ENCODE results near the gene ADAMTSL1. TPM values are rescaled to one million over a fixed set of nuclear protein-coding genes. Genes with fewer than 3 reads are reported as not detected.

Gene ADAMTSL1
- total RNA-seq, 1 experiment from 2014 or later = not detected

DNA sequence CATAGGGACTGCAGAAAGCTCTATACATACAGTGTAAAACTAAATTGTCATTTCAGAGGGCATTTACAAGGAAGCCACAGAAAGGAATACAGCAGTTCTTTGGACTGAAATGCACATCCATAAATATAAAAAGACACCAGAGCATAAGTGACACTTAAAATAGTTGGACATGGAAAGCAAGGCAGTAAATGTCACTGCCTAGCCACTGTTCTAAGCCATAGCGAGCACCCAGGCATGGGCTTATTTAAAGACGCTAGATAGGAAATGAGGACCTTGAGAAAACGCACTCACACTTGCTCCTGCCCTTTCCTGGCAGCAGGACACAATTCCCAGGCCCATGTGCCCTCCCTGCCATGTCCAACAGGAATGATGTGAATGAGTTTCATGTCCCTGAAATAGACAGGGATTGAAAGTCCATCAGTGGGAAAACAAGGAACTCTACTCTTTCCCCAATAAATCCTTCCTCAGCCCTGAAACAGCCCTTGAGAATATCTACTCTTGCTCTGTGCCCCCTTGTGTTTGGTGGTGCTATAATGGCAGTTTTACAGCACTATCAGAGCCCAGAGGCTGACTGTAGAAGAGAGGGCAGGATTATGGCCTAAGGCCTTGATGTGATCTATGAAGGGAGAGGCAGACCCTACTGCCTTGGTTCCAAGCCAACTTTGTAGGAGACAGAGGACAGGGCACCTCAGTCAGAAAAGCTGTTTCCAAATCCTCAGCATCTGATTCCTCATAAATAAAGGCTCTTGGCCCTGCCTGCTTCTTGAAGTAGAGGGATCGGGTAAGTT lies 376.1 kb downstream of the ADAMTSL1 start:
- Histone ChIP-seq H3K9ac (ENCODE audit: low read length) (no peak overlapping the region), H3K9me2 (ENCODE audit: insufficient read depth) (no peaks in the 10 kb centered on the region), H4K20me1 (ENCODE audit: insufficient read depth) (no peaks in the 10 kb centered on the region), H3K36me3 (ENCODE audit: control insufficient read depth in 1 of 2, insufficient read depth in 2 of 2, low read length in 2 of 2) (no peaks in the 10 kb centered on the region), H2AFZ (ENCODE audit: low read depth, low read length, poor library complexity, severe bottlenecking) (no peak overlapping the region), H3K4me1 (ENCODE audit: control insufficient read depth in 1 of 2, insufficient read depth in 2 of 2, low read length in 2 of 2) (no peaks in the 10 kb centered on the region), H3K79me2 (ENCODE audit: insufficient read depth, low read length) (no peaks in the 10 kb centered on the region), H3K27me3 (ENCODE audit: insufficient read depth, low read length) (peaks cover 30% of the 10 kb centered on the region), H3K4me2 (ENCODE audit: low read length) (no peak overlapping the region), H3K4me3 (replicated peaks in 1 of 2; ENCODE audit: low read depth in 1 of 2, low read length in 2 of 2) (no peak overlapping the region), H3K9me3 (ENCODE audit: control insufficient read depth in 1 of 2, insufficient read depth in 1 of 2, low read depth in 1 of 2, low read length in 2 of 2) (no peaks in the 10 kb centered on the region), H3K27ac (ENCODE audit: low read depth, low read length) (no peak overlapping the region)
- POLR2A ChIA-PET = no interaction called here
- intact Hi-C loops (cut with micrococcal nuclease) = no loop called here
- ATAC-seq = no peak
- CTCF ChIA-PET = no interaction called here
- DNase-seq (ENCODE audit: low read depth, low spot score) = no peak
- RAD21 ChIA-PET (ENCODE audit: low non-redundant PET in 1 of 2, low total read pairs in 2 of 2, uncharacterized antibody in 2 of 2, unreplicated experiment in 2 of 2) = no interaction called here
- no TSS peak for BruUV-seq (replicated peaks)
- TF ChIP-seq, protein P1, sequence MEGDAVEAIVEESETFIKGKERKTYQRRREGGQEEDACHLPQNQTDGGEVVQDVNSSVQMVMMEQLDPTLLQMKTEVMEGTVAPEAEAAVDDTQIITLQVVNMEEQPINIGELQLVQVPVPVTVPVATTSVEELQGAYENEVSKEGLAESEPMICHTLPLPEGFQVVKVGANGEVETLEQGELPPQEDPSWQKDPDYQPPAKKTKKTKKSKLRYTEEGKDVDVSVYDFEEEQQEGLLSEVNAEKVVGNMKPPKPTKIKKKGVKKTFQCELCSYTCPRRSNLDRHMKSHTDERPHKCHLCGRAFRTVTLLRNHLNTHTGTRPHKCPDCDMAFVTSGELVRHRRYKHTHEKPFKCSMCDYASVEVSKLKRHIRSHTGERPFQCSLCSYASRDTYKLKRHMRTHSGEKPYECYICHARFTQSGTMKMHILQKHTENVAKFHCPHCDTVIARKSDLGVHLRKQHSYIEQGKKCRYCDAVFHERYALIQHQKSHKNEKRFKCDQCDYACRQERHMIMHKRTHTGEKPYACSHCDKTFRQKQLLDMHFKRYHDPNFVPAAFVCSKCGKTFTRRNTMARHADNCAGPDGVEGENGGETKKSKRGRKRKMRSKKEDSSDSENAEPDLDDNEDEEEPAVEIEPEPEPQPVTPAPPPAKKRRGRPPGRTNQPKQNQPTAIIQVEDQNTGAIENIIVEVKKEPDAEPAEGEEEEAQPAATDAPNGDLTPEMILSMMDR (IDR thresholded peaks at IDR 0.05 in 2 of 3, conservative IDR thresholded peaks at IDR 0.05 in 1 of 3; ENCODE audit: borderline replicate concordance in 1 of 3, insufficient read depth in 1 of 3, low read depth in 2 of 3, low read length in 2 of 3) = no peak
- no peak for TF ChIP-seq SIN3A (IDR thresholded peaks at IDR 0.05; ENCODE audit: low read depth)
- TF ChIP-seq, protein P2, sequence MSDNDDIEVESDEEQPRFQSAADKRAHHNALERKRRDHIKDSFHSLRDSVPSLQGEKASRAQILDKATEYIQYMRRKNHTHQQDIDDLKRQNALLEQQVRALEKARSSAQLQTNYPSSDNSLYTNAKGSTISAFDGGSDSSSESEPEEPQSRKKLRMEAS (IDR thresholded peaks at IDR 0.05) = no peak
- TF ChIP-seq, protein P3, sequence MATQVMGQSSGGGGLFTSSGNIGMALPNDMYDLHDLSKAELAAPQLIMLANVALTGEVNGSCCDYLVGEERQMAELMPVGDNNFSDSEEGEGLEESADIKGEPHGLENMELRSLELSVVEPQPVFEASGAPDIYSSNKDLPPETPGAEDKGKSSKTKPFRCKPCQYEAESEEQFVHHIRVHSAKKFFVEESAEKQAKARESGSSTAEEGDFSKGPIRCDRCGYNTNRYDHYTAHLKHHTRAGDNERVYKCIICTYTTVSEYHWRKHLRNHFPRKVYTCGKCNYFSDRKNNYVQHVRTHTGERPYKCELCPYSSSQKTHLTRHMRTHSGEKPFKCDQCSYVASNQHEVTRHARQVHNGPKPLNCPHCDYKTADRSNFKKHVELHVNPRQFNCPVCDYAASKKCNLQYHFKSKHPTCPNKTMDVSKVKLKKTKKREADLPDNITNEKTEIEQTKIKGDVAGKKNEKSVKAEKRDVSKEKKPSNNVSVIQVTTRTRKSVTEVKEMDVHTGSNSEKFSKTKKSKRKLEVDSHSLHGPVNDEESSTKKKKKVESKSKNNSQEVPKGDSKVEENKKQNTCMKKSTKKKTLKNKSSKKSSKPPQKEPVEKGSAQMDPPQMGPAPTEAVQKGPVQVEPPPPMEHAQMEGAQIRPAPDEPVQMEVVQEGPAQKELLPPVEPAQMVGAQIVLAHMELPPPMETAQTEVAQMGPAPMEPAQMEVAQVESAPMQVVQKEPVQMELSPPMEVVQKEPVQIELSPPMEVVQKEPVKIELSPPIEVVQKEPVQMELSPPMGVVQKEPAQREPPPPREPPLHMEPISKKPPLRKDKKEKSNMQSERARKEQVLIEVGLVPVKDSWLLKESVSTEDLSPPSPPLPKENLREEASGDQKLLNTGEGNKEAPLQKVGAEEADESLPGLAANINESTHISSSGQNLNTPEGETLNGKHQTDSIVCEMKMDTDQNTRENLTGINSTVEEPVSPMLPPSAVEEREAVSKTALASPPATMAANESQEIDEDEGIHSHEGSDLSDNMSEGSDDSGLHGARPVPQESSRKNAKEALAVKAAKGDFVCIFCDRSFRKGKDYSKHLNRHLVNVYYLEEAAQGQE (IDR thresholded peaks at IDR 0.05; ENCODE audit: low read depth) = no peak
- no peak for TF ChIP-seq EZH2phosphoT487 (IDR thresholded peaks at IDR 0.05; ENCODE audit: borderline replicate concordance)
- TF ChIP-seq SRF (IDR thresholded peaks at IDR 0.05; ENCODE audit: low read depth) = no peak
- no peak for TF ChIP-seq CEBPB (IDR thresholded peaks at IDR 0.05; ENCODE audit: low read depth)
- TF ChIP-seq, protein P4, sequence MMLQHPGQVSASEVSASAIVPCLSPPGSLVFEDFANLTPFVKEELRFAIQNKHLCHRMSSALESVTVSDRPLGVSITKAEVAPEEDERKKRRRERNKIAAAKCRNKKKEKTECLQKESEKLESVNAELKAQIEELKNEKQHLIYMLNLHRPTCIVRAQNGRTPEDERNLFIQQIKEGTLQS (IDR thresholded peaks at IDR 0.05) = no peak
